GM12878 (cell line): ENCODE measurements around the gene TIGD7. TPM values are rescaled to one million over a fixed set of nuclear protein-coding genes. Genes with fewer than 3 reads are reported as not detected.

Source experiments
- BACH1 ChIP-seq: fragments of 450-650 bp; IDR thresholded peaks from 2 replicates; pipeline ENCODE4 v1.6.1; 2017; ENCODE audit warnings: mild to moderate bottlenecking, borderline replicate concordance
- DPF2 ChIP-seq: fragments of 450-650 bp; IDR thresholded peaks from 2 replicates; pipeline ENCODE4 v1.6.1; 2017; ENCODE audit warnings: mild to moderate bottlenecking
- EED ChIP-seq: sonication (generic); IDR thresholded peaks from 2 replicates; pipeline ENCODE4 v1.6.1; 2016; ENCODE audit warnings: antibody characterized with exemption, low read depth
- ETV6 ChIP-seq, 2 experiments: fragments of 450-650 bp in 1 of 2; IDR thresholded peaks in 1 of 2; conservative IDR thresholded peaks in 1 of 2; 2 replicates each; pipeline ENCODE4 v1.6.1; 2014; ENCODE audit warnings: antibody characterized with exemption in 1 of 2, borderline replicate concordance in 1 of 2, low read depth in 1 of 2, mild to moderate bottlenecking in 1 of 2, moderate library complexity in 1 of 2
- NR2F1 ChIP-seq: fragments of 450-650 bp; conservative IDR thresholded peaks from 2 replicates; pipeline ENCODE4 v1.6.1; 2017; ENCODE audit warnings: mild to moderate bottlenecking
- SPI1 ChIP-seq: IDR thresholded peaks from 2 replicates; pipeline ENCODE4 v1.6.1; 2011; ENCODE audit warnings: low read depth, mild to moderate bottlenecking, low read length, moderate library complexity, borderline replicate concordance; ENCODE audit not compliant: insufficient read depth
- TARDBP ChIP-seq: IDR thresholded peaks from 2 replicates; pipeline ENCODE4 v1.6.1; 2016; ENCODE audit warnings: borderline replicate concordance
- ZNF24 ChIP-seq: fragments of 450-650 bp; IDR thresholded peaks from 2 replicates; pipeline ENCODE4 v1.6.1; 2017; ENCODE audit warnings: antibody characterized with exemption, mild to moderate bottlenecking
- polyA plus RNA-seq, 11 experiments: library from polyadenylated mRNA; depleted of rRNA in 4 of 11; unstranded in 6 of 11; stranded (reverse) in 5 of 11; fragments of >200 nt; fragmentation: Nextera tagmentation in 4 of 11; fragmentation: Illumina TruSeq in 1 of 11; extraction: Ambion mirVana in 4 of 11; extraction: Trizol in 1 of 11; gene quantifications; 1 replicate in 1 of 11; 2 replicates in 10 of 11; pipeline versions ENCODE4 v1.2.1 to v1.2.3, GENCODE V29; 2011 to 2016; ENCODE audit warnings: inconsistent platforms in 2 of 11, missing spikeins in 2 of 11, low read depth in 1 of 11
- total RNA-seq, 4 experiments: library from RNA; depleted of rRNA in 3 of 4; stranded (reverse); fragments of >200 nt in 3 of 4; fragmentation: Illumina TruSeq in 1 of 4; extraction: Trizol in 1 of 4; gene quantifications; 2 replicates each; pipeline versions ENCODE4 v1.2.1 to v1.2.3, GENCODE V29; 2013 to 2021
- TF ChIP-seq, protein P1 (sequence below): fragments of 450-650 bp; IDR thresholded peaks from 2 replicates; pipeline ENCODE4 v1.6.1; 2017; ENCODE audit warnings: antibody characterized with exemption, mild to moderate bottlenecking, moderate library complexity
- TF ChIP-seq, protein P2 (sequence below): fragments of 450-650 bp; IDR thresholded peaks from 2 replicates; pipeline ENCODE4 v1.6.1; 2017; ENCODE audit warnings: mild to moderate bottlenecking, moderate library complexity
- TF ChIP-seq, protein P3 (sequence below): fragments of 450-650 bp; IDR thresholded peaks from 2 replicates; pipeline ENCODE4 v1.6.1; 2016; ENCODE audit warnings: mild to moderate bottlenecking

Gene TIGD7
- total and polyA plus RNA-seq, 10 of the 15 experiments (the other 5 are each of a cell fraction or from before 2014, with no cell fraction given), result 0.37 to 3.8 (median 3.0) TPM

DNA sequence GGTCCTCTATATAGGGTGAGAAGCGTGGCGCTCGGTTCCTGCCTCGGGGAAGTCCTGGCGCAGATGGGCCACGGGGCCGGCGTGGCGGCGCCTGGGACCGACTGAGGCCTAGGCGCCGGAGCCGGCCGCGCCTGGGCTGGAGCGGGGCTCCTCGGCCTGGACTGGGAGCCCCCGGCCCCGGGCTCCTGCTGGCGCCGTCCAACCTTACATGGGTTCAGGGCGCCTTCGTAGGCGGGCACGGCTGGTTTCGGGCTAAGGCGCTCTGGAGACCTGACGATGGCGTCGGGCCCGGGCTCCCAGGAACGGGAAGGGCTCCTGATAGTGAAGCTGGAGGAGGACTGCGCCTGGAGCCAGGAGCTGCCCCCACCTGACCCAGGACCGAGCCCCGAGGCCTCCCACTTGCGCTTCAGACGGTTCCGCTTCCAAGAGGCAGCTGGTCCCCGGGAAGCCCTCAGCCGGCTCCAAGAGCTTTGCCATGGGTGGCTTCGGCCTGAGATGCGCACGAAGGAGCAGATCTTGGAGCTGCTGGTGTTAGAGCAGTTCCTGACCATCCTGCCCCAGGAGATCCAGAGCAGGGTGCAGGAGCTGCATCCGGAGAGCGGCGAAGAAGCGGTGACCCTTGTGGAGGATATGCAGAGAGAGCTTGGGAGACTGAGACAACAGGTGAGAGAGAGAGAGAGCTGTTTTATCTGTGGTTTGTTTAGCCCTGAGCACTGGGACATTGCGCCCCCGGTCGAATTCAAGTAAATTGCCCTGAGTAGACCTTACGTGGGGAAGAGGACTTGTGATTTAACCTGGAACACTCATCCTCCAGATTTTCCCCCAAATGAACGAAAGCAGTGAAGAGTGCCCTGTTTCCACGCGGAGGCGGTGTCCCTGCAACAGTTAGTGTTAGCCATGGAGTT lies 21.4 kb downstream of the TIGD7 start (continued):
- TF ChIP-seq, protein P1, sequence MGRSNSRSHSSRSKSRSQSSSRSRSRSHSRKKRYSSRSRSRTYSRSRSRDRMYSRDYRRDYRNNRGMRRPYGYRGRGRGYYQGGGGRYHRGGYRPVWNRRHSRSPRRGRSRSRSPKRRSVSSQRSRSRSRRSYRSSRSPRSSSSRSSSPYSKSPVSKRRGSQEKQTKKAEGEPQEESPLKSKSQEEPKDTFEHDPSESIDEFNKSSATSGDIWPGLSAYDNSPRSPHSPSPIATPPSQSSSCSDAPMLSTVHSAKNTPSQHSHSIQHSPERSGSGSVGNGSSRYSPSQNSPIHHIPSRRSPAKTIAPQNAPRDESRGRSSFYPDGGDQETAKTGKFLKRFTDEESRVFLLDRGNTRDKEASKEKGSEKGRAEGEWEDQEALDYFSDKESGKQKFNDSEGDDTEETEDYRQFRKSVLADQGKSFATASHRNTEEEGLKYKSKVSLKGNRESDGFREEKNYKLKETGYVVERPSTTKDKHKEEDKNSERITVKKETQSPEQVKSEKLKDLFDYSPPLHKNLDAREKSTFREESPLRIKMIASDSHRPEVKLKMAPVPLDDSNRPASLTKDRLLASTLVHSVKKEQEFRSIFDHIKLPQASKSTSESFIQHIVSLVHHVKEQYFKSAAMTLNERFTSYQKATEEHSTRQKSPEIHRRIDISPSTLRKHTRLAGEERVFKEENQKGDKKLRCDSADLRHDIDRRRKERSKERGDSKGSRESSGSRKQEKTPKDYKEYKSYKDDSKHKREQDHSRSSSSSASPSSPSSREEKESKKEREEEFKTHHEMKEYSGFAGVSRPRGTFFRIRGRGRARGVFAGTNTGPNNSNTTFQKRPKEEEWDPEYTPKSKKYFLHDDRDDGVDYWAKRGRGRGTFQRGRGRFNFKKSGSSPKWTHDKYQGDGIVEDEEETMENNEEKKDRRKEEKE, result peak; percentile 11; the same call in 1 of the 2 replicates
- no peak for TF ChIP-seq EED
- TF ChIP-seq TARDBP, result no peak
- 0 out of 2 replicates have a peak, but pooled peaks have one; percentile 33 for TF ChIP-seq ZNF24
- no peak for TF ChIP-seq ETV6 (conservative IDR thresholded peaks at IDR 0.05 in 1 of 2, IDR thresholded peaks at IDR 0.05 in 1 of 2; ENCODE audit: borderline replicate concordance in 1 of 2, low read depth in 1 of 2)
- TF ChIP-seq BACH1, result peak; percentile 10; the same call in 1 of the 2 replicates
- peak; percentile 46 for TF ChIP-seq NR2F1
- no peak for TF ChIP-seq SPI1
- TF ChIP-seq, protein P2, sequence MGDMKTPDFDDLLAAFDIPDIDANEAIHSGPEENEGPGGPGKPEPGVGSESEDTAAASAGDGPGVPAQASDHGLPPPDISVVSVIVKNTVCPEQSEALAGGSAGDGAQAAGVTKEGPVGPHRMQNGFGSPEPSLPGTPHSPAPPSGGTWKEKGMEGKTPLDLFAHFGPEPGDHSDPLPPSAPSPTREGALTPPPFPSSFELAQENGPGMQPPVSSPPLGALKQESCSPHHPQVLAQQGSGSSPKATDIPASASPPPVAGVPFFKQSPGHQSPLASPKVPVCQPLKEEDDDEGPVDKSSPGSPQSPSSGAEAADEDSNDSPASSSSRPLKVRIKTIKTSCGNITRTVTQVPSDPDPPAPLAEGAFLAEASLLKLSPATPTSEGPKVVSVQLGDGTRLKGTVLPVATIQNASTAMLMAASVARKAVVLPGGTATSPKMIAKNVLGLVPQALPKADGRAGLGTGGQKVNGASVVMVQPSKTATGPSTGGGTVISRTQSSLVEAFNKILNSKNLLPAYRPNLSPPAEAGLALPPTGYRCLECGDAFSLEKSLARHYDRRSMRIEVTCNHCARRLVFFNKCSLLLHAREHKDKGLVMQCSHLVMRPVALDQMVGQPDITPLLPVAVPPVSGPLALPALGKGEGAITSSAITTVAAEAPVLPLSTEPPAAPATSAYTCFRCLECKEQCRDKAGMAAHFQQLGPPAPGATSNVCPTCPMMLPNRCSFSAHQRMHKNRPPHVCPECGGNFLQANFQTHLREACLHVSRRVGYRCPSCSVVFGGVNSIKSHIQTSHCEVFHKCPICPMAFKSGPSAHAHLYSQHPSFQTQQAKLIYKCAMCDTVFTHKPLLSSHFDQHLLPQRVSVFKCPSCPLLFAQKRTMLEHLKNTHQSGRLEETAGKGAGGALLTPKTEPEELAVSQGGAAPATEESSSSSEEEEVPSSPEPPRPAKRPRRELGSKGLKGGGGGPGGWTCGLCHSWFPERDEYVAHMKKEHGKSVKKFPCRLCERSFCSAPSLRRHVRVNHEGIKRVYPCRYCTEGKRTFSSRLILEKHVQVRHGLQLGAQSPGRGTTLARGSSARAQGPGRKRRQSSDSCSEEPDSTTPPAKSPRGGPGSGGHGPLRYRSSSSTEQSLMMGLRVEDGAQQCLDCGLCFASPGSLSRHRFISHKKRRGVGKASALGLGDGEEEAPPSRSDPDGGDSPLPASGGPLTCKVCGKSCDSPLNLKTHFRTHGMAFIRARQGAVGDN, result peak; percentile 24; the same call in 1 of the 2 replicates
- TF ChIP-seq, protein P3, sequence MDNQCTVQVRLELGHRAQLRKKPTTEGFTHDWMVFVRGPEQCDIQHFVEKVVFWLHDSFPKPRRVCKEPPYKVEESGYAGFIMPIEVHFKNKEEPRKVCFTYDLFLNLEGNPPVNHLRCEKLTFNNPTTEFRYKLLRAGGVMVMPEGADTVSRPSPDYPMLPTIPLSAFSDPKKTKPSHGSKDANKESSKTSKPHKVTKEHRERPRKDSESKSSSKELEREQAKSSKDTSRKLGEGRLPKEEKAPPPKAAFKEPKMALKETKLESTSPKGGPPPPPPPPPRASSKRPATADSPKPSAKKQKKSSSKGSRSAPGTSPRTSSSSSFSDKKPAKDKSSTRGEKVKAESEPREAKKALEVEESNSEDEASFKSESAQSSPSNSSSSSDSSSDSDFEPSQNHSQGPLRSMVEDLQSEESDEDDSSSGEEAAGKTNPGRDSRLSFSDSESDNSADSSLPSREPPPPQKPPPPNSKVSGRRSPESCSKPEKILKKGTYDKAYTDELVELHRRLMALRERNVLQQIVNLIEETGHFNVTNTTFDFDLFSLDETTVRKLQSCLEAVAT, result peak; percentile 45; the same call in 1 of the 2 replicates
- peak; percentile 59 for TF ChIP-seq DPF2
- TF ChIP-seq, all 136 proteins: peak for 12
